Left ventricle myocardium inferior (tissue), 1 donor: ENCODE results near the gene MED12L. TPM values are rescaled to one million over a fixed set of nuclear protein-coding genes. Genes with fewer than 3 reads are reported as not detected.
"Not testable (repeated sequence)": the region's sequence is repeated elsewhere in the genome, so short reads cannot be mapped to it uniquely, and the experiment has no call there.

Experiments used
- DNase-seq: peaks from one replicate; pipeline ENCODE4 v3.0.0-alpha.2; 2020
- H3K27ac ChIP-seq: fragments of 200-600 bp; replicated peaks from 2 replicates; pipeline ENCODE4 v1.8.0; 2021
- H3K27me3 ChIP-seq: fragments of 200-600 bp; 2 replicates; pipeline ENCODE4 v1.8.0; 2021; ENCODE audit warnings: low read depth
- H3K36me3 ChIP-seq: fragments of 200-600 bp; 2 replicates; pipeline ENCODE4 v1.8.0; 2021
- H3K4me1 ChIP-seq: fragments of 200-600 bp; 2 replicates; pipeline ENCODE4 v1.8.0; 2021
- H3K4me3 ChIP-seq: fragments of 200-600 bp; 2 replicates; pipeline ENCODE4 v1.8.0; 2021; ENCODE audit warnings: mild to moderate bottlenecking, moderate library complexity
- H3K9me3 ChIP-seq: fragments of 200-600 bp; replicated peaks from 2 replicates; pipeline ENCODE4 v1.8.0; 2021
- intact Hi-C: fragments of 100-400 bp; cut with micrococcal nuclease; formaldehyde crosslinking; loops from one replicate; pipeline ENCODE4 v1.11.0; 2022
- total RNA-seq: library from RNA; stranded (reverse); fragmentation: NEBNext Ultra II Directional; extraction: Animal tissue kit (Norgen Biotek cat#: 25700); gene quantifications from one replicate; pipeline ENCODE4 v1.2.1, GENCODE V29; 2021
- TF ChIP-seq, protein P1 (sequence below): fragments of 200-600 bp; IDR thresholded peaks from 2 replicates; pipeline ENCODE4 v1.8.0; 2021; ENCODE audit warnings: antibody characterized with exemption, mild to moderate bottlenecking, borderline replicate concordance
- donor health status: DM: no; HTN: yes; CAD: no; lungs with severe emphysema.

The MED12L gene
- total RNA-seq, 1 donor from 2014 or later, result 0.82 TPM

DNA sequence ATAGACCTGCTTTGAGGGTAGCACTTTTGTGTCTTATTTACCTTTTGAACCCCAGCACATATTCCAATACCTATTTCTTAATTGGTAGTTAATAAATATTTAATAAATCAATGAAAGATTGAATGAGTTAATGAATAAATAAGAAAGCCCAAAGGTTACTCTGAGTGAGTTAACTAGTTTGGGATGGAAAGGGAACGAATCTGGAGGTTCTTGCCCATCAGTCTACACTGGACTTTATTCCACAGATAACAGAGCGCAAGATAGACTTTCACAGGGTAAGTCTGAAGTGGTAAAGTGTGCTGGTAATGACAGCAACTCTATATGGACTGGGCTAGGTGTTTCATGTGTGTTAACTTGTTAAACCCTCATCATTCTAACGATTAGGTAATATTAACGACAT is 33.1 kb upstream of the MED12L start:
- Histone ChIP-seq H3K9me3 (no peaks in the 10 kb centered on the region), H3K27me3 (peaks cover 21% of the 10 kb centered on the region), H3K36me3 (no peaks in the 10 kb centered on the region), H3K4me1 (no peaks in the 10 kb centered on the region), H3K4me3 (no peak overlapping the region), H3K27ac (no peak overlapping the region)
- intact Hi-C loops, result no loop called here
- TF ChIP-seq, protein P1, sequence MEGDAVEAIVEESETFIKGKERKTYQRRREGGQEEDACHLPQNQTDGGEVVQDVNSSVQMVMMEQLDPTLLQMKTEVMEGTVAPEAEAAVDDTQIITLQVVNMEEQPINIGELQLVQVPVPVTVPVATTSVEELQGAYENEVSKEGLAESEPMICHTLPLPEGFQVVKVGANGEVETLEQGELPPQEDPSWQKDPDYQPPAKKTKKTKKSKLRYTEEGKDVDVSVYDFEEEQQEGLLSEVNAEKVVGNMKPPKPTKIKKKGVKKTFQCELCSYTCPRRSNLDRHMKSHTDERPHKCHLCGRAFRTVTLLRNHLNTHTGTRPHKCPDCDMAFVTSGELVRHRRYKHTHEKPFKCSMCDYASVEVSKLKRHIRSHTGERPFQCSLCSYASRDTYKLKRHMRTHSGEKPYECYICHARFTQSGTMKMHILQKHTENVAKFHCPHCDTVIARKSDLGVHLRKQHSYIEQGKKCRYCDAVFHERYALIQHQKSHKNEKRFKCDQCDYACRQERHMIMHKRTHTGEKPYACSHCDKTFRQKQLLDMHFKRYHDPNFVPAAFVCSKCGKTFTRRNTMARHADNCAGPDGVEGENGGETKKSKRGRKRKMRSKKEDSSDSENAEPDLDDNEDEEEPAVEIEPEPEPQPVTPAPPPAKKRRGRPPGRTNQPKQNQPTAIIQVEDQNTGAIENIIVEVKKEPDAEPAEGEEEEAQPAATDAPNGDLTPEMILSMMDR, result no peak
- no peak for DNase-seq

DNA sequence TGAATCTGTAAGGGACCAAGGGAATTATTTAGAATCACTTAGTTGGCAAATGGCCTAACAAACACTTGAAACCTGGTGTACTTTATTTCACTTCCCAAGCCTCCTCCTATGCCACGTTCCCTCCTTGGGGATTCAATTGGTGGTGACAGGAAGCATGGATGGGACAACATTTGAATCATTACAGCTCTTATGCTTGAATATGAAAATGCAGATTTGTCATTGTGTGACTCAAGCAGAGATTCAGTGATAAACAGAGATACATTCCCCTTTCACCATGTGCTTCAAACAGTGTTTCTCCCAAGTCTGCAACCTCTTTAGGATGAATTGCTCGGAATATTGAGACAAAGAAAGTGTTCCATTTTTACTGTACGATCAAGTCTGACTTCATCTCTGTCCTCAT is 32.7 kb upstream of the MED12L start:
- H3K27ac ChIP-seq, result no peak overlapping the region
- intact Hi-C loops, result no loop called here
- H3K4me3 ChIP-seq, result no peak overlapping the region
- H3K27me3 ChIP-seq, result peaks cover 21% of the 10 kb centered on the region
- no peaks in the 10 kb centered on the region for H3K36me3 ChIP-seq
- TF ChIP-seq, protein P1, result no peak
- no peak for DNase-seq
- H3K9me3 ChIP-seq, result no peaks in the 10 kb centered on the region
- no peaks in the 10 kb centered on the region for H3K4me1 ChIP-seq

DNA sequence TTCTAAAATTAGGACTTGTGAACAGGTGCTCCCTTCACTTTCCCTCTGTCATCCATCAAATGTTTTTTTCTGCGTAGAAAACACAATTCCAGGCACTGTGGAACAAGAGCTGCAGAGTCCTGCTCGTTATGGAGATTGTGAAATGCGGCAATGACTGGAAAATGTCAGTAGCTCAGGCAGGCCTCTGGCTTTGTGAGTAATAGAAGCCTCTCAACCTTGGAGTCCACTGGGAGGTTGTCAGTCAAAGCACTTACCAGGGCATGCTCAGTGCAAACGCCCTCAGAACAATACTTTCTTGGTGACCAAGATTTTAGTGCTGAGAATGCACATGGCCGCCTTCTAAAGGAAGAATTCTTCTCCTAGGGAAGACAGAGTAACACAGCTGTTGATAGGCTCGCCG is 26.7 kb upstream of the MED12L start:
- H3K9me3 ChIP-seq, result no peaks in the 10 kb centered on the region
- H3K4me3 ChIP-seq, result no peak overlapping the region
- H3K27ac ChIP-seq, result no peak overlapping the region
- H3K27me3 ChIP-seq, result peaks cover 21% of the 10 kb centered on the region
- TF ChIP-seq, protein P1, result no peak
- intact Hi-C loops, result no loop called here
- H3K36me3 ChIP-seq, result no peaks in the 10 kb centered on the region
- DNase-seq, result no peak
- no peaks in the 10 kb centered on the region for H3K4me1 ChIP-seq

DNA sequence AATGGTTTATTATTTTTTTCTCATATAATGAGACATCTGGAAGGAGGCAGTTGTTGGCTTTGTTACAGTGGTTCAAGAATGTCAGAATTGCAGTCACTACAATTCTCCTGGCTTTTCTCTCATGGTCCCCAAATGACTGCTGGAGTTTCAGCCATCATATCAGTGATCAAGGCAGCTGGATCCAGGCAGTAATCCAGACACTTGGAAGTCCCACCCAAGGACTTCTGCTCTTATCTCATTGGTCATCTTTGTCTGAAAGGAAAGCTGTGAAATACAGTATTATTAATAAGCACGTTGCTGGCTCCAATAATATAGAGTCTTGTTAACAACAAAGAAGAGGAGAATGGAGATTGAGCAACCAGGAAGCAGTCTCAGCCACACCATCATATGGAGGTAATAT is 22.9 kb upstream of the MED12L start:
- H3K9me3 ChIP-seq, result no peaks in the 10 kb centered on the region
- H3K36me3 ChIP-seq, result no peaks in the 10 kb centered on the region
- TF ChIP-seq, protein P1, result no peak
- no peaks in the 10 kb centered on the region for H3K4me1 ChIP-seq
- H3K4me3 ChIP-seq, result no peak overlapping the region
- no peak overlapping the region for H3K27ac ChIP-seq
- DNase-seq, result no peak
- H3K27me3 ChIP-seq, result peaks cover 8% of the 10 kb centered on the region
- intact Hi-C loops, result no loop called here

DNA sequence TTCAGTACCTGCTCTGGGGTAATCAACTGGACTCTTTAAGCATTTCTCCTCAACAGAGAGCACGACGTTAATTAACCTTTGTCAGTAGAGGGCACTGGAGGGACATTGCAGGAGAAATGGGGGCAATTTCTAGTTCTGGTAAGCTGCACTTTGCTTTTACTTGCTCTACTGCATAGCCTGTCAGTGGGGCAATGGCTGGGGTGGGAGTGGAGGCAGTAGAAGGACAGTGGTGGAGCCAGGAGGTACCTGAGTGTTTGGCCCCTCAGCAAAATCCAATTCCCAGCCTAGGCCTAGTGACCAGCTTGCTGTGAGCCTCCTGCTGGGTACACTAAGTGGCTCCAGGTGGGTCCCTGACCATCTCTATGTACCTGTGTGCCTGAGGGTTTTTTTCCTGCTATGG is 18.3 kb upstream of the MED12L start:
- Histone ChIP-seq H3K9me3 (no peaks in the 10 kb centered on the region), H3K27ac (no peak overlapping the region), H3K36me3 (no peaks in the 10 kb centered on the region), H3K27me3 (peaks cover 8% of the 10 kb centered on the region), H3K4me1 (no peaks in the 10 kb centered on the region), H3K4me3 (no peak overlapping the region)
- no peak for DNase-seq
- TF ChIP-seq, protein P1, result no peak
- intact Hi-C loops, result no loop called here

DNA sequence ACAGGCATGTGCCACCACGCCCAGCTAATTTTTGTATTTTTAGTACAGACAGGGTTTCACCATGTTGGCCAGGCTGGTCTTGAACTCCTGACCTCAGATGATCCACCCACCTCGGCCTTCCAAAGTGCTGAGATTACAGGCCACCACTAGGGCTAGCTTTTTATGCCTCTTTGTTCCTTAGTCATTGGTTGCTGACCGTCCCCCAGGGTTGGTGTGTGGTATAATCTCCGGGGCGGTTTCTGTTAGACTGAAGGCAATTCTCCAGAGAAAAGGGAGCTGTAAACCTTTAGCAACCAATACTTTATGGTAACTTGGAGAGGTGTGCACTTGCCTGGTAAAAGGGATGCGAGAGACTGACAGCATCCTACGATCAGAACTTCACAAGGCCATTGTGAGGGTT is 12.6 kb upstream of the MED12L start:
- DNase-seq, H3K4me1 ChIP-seq, intact Hi-C loops, H3K27ac ChIP-seq, H3K9me3 ChIP-seq, H3K36me3 ChIP-seq, H3K4me3 ChIP-seq: not testable (repeated sequence)
- H3K27me3 ChIP-seq, result peaks cover 17% of the 10 kb centered on the region
